Measurements from ENCODE around the gene C2orf72.

DNA sequence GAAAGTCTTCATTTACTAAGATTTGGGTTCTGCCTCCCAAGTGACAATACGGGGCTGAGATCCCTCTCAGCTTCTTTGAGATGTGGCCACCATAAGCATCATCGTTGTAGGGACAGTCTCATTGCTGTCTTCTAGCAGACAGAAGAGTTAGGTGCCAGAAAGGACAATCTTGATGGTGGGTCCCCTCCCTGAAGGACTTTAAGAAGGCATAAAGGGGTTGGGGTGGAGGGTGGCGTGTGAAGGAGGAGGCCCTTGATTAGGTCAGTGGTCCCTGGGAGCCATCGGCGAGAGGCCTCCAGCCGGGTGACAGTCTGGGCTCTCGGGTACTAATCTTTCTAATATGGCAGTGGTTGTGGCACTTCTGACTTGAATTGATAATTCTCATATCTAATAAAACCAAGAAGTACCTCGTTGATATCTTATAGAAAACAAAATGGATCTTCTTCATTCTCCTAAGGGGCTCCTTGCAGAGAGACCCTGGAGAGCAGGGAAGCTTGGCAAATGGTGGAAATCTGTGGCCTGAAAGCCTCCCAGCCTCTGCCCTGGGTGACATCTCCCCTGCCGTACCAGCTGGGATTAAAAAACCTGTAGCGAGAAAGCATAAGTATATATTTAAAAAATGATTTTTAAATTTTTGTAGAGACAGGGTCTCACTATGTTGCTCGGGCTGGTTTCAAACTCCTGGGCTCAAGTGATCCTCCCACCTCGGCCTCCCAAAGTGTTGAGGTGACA is 12.1 kb downstream of the C2orf72 start:
- TF ChIP-seq CTCF (IDR thresholded peaks at IDR 0.05) (no peak), POLR2A (IDR thresholded peaks at IDR 0.05) (no peak), EP300 (IDR thresholded peaks at IDR 0.05) (no peak), POLR2AphosphoS5 (IDR thresholded peaks at IDR 0.05) (no peak)

Data from gastroesophageal sphincter (tissue), 3 donors.